HG03196 (cell line): ENCODE data around the gene ARL6IP4.

Source experiments
- ATAC-seq: cut with Tn5 transposase; IDR thresholded peaks from one replicate; pipeline ENCODE4 v1.9.1; 2021; ENCODE audit not compliant: unreplicated experiment

Gene ARL6IP4

DNA sequence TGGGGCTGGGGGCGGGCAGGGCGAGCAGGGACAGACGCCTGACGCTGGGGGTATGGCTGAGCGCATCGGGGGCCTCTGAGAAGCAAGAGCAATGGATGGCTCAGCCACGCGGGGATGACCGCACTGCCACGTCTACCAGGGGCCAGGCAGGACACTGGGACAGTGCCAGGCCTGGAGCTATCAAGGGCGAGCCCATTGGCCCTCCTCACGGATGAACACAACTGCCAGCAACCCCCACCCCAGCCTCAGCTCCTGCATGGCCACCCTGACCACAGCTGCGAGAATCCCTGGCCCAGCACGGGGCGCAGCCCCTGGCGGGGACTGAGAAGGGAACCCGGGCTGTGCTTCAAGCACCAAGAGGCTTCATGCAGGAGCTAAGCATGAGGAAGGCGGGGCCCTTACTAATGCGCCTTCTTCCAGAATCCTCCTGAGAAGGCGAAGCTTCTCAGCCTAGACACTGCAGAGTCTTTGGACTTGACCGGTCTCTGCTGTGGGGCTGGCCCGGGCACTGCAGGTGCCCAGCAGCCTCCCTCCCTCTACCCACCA, 9.5 kb downstream of the ARL6IP4 start:
- no peak for ATAC-seq

DNA sequence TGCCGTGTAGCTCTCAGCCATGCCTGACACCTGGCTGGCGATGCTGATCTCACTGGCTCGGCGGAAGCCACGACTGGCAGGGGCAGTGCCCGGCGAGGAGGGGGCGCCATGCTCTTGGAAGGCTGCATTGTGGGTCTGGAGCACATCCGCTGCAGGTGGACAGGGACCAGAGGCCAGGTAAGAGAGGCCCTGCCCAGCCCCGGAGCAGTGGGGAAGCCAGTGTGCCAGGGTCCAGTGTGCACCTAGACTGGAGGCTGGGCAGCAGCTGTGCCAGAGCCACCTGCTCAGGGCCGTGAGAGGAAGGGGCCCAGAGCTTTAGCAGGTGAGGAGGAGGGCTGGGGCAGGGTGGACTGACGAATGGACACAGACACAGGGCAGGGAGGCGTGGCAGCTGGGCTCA, 10.1 kb downstream of the ARL6IP4 start:
- no peak for ATAC-seq

DNA sequence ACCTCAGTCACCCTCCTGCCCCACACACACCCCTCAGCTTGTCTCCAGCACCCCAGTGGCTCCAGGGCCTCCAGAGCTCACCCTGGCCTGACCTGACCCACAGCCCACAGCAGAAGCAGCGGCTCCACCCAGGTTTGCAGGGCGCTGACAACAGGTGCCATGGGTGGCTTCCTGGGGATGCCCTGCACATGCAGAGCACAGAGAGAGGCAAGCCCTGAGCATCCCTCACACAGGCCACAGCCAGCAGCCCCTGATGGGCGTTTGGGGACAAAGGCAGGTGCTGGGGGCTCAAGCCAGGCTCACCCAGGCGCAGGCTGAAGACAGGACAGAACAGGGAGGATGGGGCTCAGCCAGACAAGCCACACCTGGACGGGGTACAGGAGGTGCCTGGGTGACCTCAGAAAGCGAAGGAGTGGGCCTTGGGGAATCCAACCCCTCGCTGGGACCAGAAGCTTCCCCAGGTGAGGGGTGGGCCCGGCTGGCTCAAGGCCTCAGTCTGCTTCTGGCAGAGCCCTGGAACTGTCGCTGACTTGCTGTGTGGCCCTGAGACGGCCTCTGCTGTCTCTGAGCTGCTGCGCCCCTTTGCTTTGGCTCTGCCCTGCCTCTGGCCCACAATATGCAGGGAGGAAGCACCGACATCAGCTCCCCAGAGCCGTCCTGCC, 10.6 kb downstream of the ARL6IP4 start:
- ATAC-seq: no peak

DNA sequence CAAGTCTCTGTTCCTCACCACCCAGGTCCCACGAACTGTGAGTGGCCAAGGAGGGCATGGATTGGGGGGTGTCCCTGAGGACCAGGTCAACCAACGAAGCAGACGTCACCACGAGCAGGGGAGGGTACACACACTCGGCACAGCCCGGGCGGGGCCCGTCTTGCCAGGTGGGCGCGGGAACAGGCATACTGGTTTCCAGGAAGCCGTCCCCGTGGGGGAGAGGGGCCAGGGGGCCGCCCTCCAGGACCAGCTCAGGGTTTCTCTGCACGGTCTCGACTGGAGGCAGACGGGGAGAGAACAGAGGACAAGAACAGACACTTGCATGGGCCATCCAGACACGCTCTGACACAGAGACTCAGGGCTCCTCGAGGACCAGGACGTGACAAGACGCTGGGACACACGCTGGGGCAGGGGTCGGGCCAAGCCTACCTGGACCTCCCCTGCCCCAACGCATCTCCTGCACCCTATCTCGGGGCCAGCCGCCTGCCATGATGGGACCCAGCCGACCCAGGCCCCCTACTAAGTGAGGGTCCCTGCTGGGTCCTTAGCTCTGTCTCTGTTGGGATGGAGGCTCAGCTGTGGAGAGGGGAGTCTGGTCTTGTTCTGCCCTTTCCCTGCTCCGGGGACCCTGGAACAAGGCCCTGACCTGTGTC, 11.3 kb downstream of the ARL6IP4 start:
- ATAC-seq: no peak

DNA sequence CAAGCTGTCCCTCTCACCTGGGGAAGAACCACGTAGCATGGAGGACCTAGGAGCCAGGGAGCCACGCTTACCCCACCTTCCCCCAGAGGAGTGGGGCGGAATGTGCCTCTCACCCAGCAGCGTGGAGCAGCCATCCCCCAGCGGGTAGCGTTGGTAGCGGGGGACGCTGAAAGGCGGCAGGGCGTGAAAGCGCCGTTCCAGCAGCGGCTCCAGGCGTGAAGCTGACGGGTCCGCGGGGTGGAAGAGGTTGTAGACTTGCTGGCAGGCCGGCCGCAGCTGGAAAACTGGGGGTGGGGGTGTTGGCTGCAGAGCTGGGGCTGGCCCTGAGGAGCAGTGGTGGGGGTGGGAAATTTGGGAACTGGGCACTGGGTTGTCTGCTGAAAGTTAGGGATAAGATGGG, 11.9 kb downstream of the ARL6IP4 start:
- ATAC-seq: no peak

DNA sequence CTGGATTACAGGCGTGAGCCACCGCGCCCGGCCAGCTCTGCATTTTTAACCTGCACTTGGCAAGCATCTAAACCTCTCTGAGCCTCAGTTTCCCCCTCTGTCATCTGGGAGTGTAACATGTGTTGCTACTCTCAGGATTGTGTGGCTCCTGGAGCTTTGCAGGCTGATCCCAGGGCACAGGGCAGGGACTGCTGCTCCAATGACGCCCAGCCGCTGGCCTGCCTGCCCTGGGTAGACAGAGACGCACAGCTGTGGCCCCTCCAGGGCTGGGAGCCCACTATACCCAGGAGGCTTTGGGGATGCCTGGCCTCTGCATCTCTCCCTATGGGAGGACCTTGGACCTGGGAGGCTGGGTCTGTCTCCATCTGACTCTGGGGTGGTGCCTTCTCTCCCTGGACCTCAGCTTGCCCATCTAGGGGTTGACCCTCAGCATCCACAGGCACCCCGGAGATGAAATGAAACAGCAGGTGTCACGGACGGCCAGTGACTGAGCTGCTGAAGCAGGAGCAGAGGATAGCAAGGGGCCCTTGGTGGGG, 13.7 kb downstream of the ARL6IP4 start:
- no peak for ATAC-seq

DNA sequence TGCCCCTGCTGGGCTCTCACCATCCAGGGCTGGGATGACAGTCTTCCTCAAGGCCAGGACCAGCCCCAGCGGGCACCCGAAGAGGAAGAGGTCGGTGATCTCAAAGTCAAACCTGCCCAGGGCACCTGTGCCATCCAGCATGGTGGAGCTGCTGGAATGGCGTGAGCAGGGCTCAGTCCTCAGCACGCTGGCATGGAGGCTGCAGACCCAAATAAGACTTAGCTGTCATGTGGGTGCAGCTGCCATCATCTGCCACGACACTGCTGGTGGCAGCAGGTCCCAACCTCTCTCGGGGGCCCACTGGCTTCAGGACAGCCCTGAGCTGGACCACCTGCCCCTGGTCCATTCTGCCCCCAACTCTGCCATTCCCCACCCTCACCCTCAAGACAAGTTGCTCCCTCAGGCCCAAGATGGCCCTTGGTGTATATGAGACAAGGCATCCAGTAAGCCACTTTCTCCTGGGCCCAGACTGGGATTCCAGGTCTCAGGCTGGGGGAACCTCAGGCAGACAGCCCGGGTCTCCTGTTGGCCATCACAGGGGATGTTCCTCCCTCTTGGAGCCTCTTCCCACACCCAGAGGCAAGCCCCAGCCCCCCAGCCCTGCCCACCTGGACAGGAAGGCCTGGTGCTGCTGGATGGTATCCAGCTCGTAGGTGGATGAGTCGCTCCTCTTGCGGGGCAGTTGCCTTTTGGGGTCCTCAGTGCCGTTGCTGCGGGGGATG, 14.5 kb downstream of the ARL6IP4 start:
- ATAC-seq: no peak

DNA sequence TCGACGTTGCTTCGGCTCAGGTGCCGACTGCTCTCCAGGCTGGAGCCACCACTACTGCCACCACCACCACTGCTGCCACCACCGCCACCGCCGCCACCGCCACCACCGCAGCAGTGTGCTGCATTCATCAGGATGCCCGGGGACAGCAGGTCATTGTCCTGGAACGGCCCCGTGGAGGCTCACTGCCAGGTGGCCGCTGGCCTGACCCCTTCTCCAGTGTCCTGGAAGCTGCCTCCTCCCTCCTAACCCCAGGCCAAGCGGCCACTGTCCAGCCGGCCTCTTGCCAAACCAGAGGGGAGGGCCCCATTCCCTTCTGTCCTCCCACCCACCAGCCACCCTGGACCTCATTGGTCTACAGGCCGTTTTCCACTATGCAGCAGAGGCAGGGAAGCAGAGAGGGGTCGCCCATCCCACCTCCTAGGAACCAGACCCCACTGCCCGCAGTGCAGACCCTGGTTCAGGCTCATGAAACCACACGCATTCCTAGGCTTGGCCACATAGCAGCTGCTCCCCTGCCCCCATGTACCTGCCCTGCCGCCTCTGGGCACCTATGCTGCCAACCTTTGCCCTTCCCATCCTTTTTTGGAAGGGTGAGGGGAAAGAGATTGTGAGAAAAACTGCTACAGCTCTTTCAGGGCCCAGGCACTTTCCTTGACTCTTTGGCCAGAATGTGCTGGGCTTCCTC, 15.2 kb downstream of the ARL6IP4 start:
- no peak for ATAC-seq

DNA sequence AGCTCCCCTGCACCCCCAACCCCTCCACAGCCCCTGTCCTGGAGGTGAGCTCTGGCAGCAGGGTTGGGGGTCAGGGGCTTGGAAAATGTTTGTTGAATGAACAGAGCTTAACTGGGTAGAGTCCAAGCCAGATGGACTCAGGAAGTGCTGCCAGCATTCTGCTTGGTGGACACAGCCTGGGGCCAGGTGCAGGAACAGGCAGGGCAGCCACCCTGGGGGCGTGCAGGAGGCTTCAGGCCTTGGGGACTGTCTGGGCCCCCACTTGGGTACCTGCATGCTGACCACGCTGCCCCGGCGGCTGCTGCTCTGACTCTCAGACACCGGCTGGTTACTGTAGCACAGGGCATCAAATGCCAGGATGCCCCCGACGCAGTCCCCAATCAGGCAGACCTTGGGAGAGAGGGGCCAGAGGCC, 15.7 kb downstream of the ARL6IP4 start:
- no peak for ATAC-seq

DNA sequence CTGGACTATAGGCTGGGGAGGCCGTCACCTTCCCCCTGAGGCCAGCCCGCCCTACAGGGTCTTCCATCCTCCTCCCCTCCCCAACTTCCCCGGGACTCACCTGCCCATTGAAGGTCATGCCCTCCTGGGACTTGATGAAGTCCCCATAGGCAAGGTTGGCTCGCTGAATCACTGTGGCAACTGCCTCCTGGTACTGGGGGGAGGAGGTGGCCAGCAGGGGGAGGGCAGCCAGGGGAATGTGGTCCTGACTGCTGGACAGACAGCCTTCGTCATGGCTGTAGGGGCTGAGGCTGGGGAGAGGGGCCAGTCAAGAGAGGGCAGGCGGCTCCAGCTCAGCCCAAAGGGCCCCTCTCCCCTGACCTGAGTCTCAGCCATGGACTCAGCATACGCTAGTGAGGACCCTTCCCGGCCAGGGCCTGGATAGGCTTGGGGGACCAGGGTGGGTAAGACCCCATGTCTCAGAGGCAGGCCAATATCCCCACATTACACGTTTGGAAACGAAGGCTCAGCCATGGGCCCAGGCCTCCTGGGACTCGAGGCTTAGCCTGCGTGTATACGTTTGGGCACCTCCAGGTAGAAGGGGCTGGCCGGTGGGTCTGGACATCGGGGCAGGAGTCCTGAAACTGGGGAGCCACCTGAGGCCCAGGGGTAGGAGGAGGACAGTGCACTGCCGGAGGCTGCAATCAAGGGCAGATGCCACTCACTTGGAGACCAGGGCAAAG, 16.3 kb downstream of the ARL6IP4 start:
- ATAC-seq: no peak

DNA sequence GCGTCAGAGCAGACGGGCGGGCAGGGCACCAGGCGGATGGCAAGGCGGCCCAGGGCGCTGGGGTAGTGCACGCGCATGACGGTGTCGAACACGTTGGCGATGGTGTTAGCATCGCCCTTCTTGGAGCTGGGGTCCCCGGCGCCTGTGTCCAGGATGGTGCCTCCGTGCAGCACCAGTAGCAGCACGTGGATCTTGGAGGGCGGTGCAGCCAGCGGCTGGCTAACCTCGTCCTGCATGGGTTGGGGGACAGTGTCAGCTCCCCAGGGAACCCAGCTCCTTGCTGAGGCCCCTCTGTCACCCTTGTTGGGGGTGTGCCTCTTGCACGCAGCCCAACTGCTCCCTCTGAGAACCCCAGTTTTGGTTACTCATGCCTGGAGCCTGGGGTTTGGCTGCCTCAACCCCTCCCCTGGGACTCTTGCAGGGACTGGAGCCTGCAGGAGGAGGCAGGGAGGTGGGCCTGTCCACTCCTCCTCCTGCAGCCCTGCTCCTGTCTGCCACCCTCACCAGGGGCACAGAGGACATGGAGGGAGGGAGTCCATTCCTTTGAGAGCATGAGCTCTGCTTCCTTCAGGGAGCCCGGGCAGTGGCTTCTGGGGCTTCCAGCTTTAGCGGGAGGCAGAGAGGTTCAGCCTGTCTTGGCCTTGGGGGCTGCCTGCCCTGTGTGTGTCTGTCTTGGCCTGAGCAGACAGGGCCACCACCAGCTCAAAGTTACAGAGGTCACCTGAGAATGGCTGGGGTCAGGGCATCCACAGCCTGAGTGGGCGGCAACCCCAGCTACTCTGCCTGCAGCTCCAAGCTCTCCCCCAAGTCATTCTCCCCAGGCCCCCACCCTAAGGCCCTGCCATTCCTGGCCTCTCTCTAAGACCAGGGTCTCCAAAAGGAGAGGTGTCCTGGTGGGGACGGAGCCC, 17.1 kb downstream of the ARL6IP4 start:
- ATAC-seq: no peak

DNA sequence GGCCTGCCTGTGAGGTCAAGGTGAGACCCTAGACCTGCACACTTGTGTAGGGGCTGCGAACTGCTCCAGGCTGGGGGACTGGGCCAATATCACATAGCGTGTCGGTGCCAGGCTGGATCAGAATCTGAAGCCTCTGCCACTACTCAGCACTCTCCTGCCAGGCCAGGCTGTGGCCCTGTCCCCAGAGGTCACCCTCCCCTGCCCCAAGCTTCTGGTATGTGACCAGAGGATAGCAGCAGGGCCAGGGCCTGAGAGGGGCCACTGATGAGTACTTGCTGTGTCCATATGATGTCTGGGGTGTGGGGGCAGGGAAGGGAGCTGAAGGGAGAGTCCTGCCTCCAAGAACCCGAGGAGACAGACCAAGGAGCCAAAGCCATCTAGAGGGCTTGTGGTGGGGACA, 17.8 kb downstream of the ARL6IP4 start:
- no peak for ATAC-seq

DNA sequence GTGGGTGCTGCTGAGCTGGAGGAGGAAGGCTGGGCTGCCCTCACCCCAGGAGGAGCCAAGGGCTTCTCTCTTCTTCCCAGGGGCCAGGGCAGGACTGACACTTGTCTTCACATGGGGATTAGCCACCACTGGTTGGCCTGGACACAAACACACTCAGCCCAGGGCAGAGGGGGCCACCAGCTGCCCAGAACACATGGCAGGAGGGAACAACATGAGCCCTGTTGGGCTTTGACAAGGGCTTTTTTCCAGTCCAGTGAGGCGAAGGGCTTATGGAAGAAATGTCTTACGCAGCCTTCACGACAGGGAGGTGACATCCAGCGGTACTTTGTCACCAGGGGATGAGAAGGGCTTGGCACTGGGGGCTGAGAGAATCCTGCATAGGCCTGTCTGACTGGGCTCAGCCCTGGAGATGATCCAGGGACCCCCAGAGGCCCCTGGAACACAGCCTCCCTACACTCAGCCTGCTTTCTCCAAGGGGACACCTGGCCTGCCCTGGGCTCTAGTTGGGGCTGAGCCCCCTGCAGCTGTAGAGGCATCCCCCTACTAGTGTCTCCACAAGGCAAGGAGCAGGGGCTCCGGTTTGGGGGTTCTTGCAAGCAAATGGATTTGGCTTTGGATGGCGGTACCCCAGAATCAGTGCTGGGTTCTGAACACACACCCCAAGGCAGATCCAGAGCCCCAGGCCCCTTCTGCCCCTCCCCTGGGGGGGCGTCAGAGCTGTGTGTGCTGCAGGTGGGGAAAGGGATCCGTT, 18.9 kb downstream of the ARL6IP4 start:
- no peak for ATAC-seq

DNA sequence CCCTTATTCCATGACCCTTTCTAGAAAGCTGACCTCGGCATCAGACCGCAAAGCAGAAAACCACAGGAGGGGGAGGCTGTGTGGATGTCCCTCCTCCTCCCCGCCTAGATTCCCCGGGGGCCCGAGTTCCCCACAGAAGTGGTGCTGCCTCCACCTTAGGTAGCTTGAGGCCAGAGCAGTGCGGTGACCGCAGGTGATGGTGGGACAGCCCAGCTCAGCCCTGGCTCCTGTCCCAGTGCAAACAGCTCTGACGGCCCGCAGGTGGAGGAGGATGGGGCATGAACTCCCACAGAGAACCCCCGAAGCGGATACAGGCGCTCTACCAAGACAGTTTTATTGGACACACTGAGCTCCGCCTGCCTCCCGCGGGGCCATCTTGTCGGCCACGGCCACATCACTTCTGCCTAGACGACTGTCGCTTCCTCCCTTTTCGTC, 19.5 kb downstream of the ARL6IP4 start:
- ATAC-seq: no peak

DNA sequence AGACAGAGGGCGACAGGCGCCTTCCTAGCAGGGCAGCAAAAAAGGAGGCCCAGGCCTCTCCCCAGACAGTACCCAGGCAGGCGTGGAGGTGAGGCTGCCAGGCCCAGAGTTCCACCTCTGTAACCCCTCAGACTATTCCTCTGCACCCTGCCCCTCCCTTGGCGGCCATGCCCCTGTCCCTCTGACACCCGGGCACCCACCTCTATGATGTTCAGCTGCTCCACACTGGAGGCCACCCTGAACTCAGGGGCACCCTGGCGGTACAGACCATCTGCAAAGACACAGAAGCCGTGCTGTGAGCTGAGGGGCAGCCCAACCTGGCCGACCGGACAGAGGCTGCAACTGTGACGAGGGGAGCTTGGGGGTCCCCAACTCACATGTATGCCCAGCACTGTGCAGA, 20.1 kb downstream of the ARL6IP4 start:
- no peak for ATAC-seq

DNA sequence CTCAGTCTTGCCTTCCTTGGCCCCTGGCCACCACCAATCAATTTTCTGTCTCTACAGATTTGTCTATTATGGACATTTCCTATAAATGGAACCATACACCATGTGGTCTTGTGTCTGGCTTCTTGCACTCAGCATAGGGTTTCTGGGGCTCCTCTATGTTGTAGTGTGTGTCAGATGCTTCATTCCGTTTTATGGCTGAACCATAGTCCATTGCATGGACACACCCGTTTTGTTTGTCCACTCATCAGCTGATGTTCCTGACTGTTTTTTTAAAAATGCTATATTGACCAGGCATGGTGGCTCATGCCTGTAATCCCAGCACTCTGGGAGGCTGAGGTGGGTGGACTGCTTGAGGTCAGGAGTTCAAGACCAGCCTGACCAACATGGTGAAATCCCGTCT, 21.0 kb downstream of the ARL6IP4 start:
- ATAC-seq: no peak

DNA sequence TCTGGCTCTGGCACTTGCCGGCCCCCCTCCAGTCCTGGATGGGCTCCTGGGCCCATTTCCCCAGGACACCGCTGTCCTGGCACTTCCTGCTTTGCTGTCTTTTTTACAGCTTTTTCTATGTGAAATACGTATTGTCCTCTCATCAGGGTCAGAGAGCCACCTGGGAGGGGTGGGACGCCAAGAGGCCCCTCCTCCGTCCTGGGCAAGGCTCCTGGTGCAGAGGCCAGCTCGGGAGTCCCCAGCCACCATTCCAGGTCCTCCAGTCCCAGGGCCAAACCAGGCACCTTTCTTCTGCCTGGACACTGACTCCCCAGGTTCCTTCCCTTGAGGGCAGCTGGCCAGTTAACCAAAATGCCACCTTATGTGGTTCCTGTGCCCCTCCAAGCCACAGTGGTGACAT, 22.8 kb downstream of the ARL6IP4 start:
- no peak for ATAC-seq

DNA sequence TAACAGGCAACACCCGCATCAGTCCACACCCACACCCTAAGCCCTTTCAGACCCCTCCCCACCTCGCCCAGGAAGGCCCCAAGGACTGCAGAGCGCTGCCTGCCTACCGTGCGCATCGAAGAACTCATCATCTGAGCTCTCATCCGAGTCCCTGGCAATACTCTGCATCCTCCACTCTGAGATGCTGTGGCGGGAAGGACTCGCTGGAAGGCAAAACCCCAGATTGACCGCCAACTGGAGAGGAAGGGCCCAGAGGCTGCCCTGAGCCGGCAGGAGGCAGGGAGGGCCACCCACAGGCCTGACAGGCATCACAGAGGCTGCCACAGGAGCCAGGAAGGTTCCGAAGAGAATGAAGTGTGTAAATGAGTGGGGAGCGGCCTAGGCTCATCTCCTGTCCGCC, 23.8 kb downstream of the ARL6IP4 start:
- ATAC-seq: no peak
